GM19193 (cell line): Measurements from ENCODE around the gene ITGA7.

Experiments
- POLR2A ChIP-seq: IDR thresholded peaks from 4 replicates; pipeline ENCODE4 v1.6.1; 2011; ENCODE audit not compliant: insufficient read depth, insufficient read length; ENCODE audit errors: extremely low read depth

The ITGA7 gene

GRCh38 chr12:55707841-55708694 is at the start of gene ITGA7:
TSS of gene ITGA7 (minus strand) at chr12:55707904. CDS start at chr12:55707682, 222 bp downstream.
- TF ChIP-seq POLR2A: no peak

- no peak for TF ChIP-seq POLR2A
Observed at GRCh38 chr12:55755246-55755645, 47.5 kb upstream of the ITGA7 start.

GRCh38 chr12:55748230-55748993 is 40.7 kb upstream of the ITGA7 start:
- TF ChIP-seq POLR2A: no peak

GRCh38 chr12:55746913-55747231 is 39.2 kb upstream of the ITGA7 start:
- TF ChIP-seq POLR2A: no peak

GRCh38 chr12:55746174-55746912 is 38.6 kb upstream of the ITGA7 start:
- TF ChIP-seq POLR2A: no peak

GRCh38 chr12:55745361-55746173 is 37.9 kb upstream of the ITGA7 start:
- no peak for TF ChIP-seq POLR2A

GRCh38 chr12:55744340-55745030 is 36.8 kb upstream of the ITGA7 start:
- TF ChIP-seq POLR2A: no peak

- no peak for TF ChIP-seq POLR2A
Observed at GRCh38 chr12:55743406-55744339, 36.0 kb upstream of the ITGA7 start.

- TF ChIP-seq POLR2A: peak; percentile 39
Observed at GRCh38 chr12:55742719-55743405, 35.2 kb upstream of the ITGA7 start, which contains the start of gene GDF11. TSS of gene GDF11 (plus strand) at chr12:55743122. CDS start at chr12:55743317, 195 bp downstream.

- TF ChIP-seq POLR2A: no peak
Observed at GRCh38 chr12:55741931-55742680, 34.4 kb upstream of the ITGA7 start.

GRCh38 chr12:55739025-55739378 is 31.3 kb upstream of the ITGA7 start:
- no peak for TF ChIP-seq POLR2A
